K562 treated with DMSO at 1 percent for 48 hours (cell line): ENCODE results near the gene IP6K1. TPM values are rescaled to one million over a fixed set of nuclear protein-coding genes. Genes with fewer than 3 reads are reported as not detected.

Experiments used
- total RNA-seq: library from RNA; unstranded; fragments of 300-600 nt; gene quantifications from 2 replicates; pipeline ENCODE4 v1.2.3, GENCODE V29; 2022; ENCODE audit warnings: low replicate concordance; ENCODE audit errors: extremely low read depth

The IP6K1 gene
- total RNA-seq = not detected in 2 replicates

GRCh38 chr3:49786357-49787181 lies at the start of gene IP6K1:
Gene IP6K1 (minus strand): TSS chr3:49786542. CDS start chr3:49748040, 38,502 bp downstream.

GRCh38 chr3:49813497-49814174 lies 27.3 kb upstream of the IP6K1 start, which contains the start of gene UBA7:
Gene UBA7 (minus strand): TSS chr3:49813953. CDS start chr3:49813787, 166 bp downstream.

GRCh38 chr3:49802719-49803464 lies 16.6 kb upstream of the IP6K1 start, which contains the start of gene INKA1:
Gene INKA1 (plus strand): TSS chr3:49803261. CDS start chr3:49803393, 132 bp downstream.

GRCh38 chr3:49799761-49800160 lies 13.4 kb upstream of the IP6K1 start, which contains the start of gene CDHR4:
Gene CDHR4 (minus strand): TSS chr3:49799873. CDS start chr3:49799812, 61 bp downstream.

GRCh38 chr3:49723628-49724551 lies 62.5 kb downstream of the IP6K1 start, which contains the start of gene GMPPB:
Gene GMPPB (minus strand): TSS chr3:49723951. CDS start chr3:49723726, 225 bp downstream.

GRCh38 chr3:49719214-49719884 lies 67.0 kb downstream of the IP6K1 start, which contains the start of gene AMIGO3:
Gene AMIGO3 (minus strand): TSS chr3:49719684. CDS start chr3:49719465, 219 bp downstream.

GRCh38 chr3:49689046-49689907 lies 97.1 kb downstream of the IP6K1 start, which contains the start of the genes MST1 and RNF123:
Gene MST1 (minus strand): TSS chr3:49689474. CDS start chr3:49688691, 783 bp downstream.
Gene RNF123 (plus strand): TSS chr3:49689557. CDS start chr3:49691166, 1,609 bp downstream.

Other genes starting within 250 kb of the IP6K1 start
- not detected in 2 replicates for gene BSN, start 232.1 kb downstream of the IP6K1 start, total RNA-seq
- gene APEH, start 112.2 kb downstream of the IP6K1 start, total RNA-seq = not detected in 2 replicates
- not detected in 2 replicates for gene MST1, start 97.1 kb downstream of the IP6K1 start, total RNA-seq
- not detected in 2 replicates for gene RNF123, start 97.0 kb downstream of the IP6K1 start, total RNA-seq
- gene AMIGO3, start 66.9 kb downstream of the IP6K1 start, total RNA-seq = not detected in 2 replicates
- gene GMPPB, start 62.6 kb downstream of the IP6K1 start, total RNA-seq = not detected in 2 replicates
- gene CDHR4, start 13.3 kb upstream of the IP6K1 start, total RNA-seq = not detected in 2 replicates
- gene INKA1, start 16.7 kb upstream of the IP6K1 start, total RNA-seq = not detected in 2 replicates
- not detected in 2 replicates for gene UBA7, start 27.4 kb upstream of the IP6K1 start, total RNA-seq
- not detected in 2 replicates for gene TRAIP, start 70.0 kb upstream of the IP6K1 start, total RNA-seq
- gene CAMKV, start 83.4 kb upstream of the IP6K1 start, total RNA-seq = not detected in 2 replicates
- gene MST1R, start 117.3 kb upstream of the IP6K1 start, total RNA-seq = not detected in 2 replicates
- not detected in 2 replicates for gene MON1A, start 143.3 kb upstream of the IP6K1 start, total RNA-seq
- not detected in 2 replicates for gene RBM6, start 153.6 kb upstream of the IP6K1 start, total RNA-seq